PC-9 (cell line): Measurements from ENCODE around the gene DNAJC17. TPM values are rescaled to one million over a fixed set of nuclear protein-coding genes. Genes with fewer than 3 reads are reported as not detected.
A peak's percentile ranks its signal among the peaks of the same experiment; 100 is the strongest.

ENCODE experiments used
- BruUV-seq: library from RNA; stranded (reverse); fragments of 400-500 nt; replicated peaks from 2 replicates; lab custom pipeline; 2021; lab: Mats Ljungman, UMichigan
- CTCF ChIA-PET: fragments of 300-600 bp; sonication (Branson Sonifier 250); formaldehyde crosslinking; loops from one replicate; lab custom pipeline; 2022; ENCODE audit warnings: antibody characterized with exemption; lab: Charles Lee
- POLR2A ChIA-PET: fragments of 300-600 bp; sonication (Branson Sonifier 250); formaldehyde crosslinking; loops from one replicate; lab custom pipeline; 2022; ENCODE audit warnings: antibody characterized with exemption; ENCODE audit not compliant: unreplicated experiment; lab: Charles Lee
- DNase-seq, 2 experiments: peaks; one replicate each; pipeline versions ENCODE4 v3.0.0 to v3.0.0-alpha.2; 2015 to 2022; ENCODE audit warnings: mixed read lengths in 1 of 2
- H2AFZ ChIP-seq: fragments of 200-600 bp; sonication (generic); 2 replicates; pipeline ENCODE4 v1.8.1; 2017; ENCODE audit warnings: antibody characterized with exemption
- H3F3A ChIP-seq: fragments of 200-600 bp; sonication (generic); 2 replicates; pipeline ENCODE4 v1.8.1; 2017; ENCODE audit warnings: antibody characterized with exemption, mild to moderate bottlenecking, low read depth; ENCODE audit not compliant: insufficient read depth
- H3K27ac ChIP-seq: fragments of 200-600 bp; sonication (generic); 2 replicates; pipeline ENCODE4 v1.6.1; 2016; ENCODE audit warnings: mixed run types
- H3K27me3 ChIP-seq: fragments of 200-600 bp; sonication (generic); 2 replicates; pipeline ENCODE4 v1.6.1; 2016; ENCODE audit warnings: low read depth, mixed run types; ENCODE audit not compliant: insufficient read depth
- H3K36me3 ChIP-seq: fragments of 200-600 bp; sonication (generic); 2 replicates; pipeline ENCODE4 v1.6.1; 2016; ENCODE audit warnings: low read depth, mixed run types
- H3K4me1 ChIP-seq: fragments of 200-600 bp; sonication (generic); replicated peaks from 2 replicates; pipeline ENCODE4 v1.6.1; 2016; ENCODE audit warnings: mixed run types; ENCODE audit not compliant: insufficient read depth
- H3K4me2 ChIP-seq: fragments of 200-600 bp; sonication (generic); 2 replicates; pipeline ENCODE4 v1.6.1; 2017; ENCODE audit warnings: mixed run types
- H3K4me3 ChIP-seq: fragments of 200-600 bp; sonication (generic); 2 replicates; pipeline ENCODE4 v1.6.1; 2016; ENCODE audit warnings: mixed run types
- H3K79me2 ChIP-seq: fragments of 200-600 bp; sonication (generic); 2 replicates; pipeline ENCODE4 v1.6.1; 2017; ENCODE audit warnings: low read depth, mixed run types
- H3K9me2 ChIP-seq: fragments of 200-600 bp; sonication (generic); 2 replicates; pipeline ENCODE4 v1.8.1; 2017; ENCODE audit warnings: mild to moderate bottlenecking; ENCODE audit not compliant: insufficient read depth
- H3K9me3 ChIP-seq: fragments of 200-600 bp; sonication (generic); 2 replicates; pipeline ENCODE4 v1.8.1; 2016; ENCODE audit warnings: low read depth; ENCODE audit not compliant: insufficient read depth
- H4K20me1 ChIP-seq: fragments of 200-600 bp; sonication (generic); 2 replicates; pipeline ENCODE4 v1.8.1; 2017; ENCODE audit not compliant: insufficient read depth
- CTCF ChIP-seq: fragments of 200-600 bp; sonication (generic); conservative IDR thresholded peaks from 2 replicates; pipeline ENCODE4 v1.6.1; 2017; ENCODE audit warnings: mixed run types, antibody characterized with exemption, mild to moderate bottlenecking, moderate library complexity
- EZH2 ChIP-seq: fragments of 200-600 bp; sonication (generic); IDR thresholded peaks from 2 replicates; pipeline ENCODE4 v1.8.0; 2017; ENCODE audit warnings: antibody characterized with exemption, low read depth
- intact Hi-C: fragments of 100-400 bp; cut with micrococcal nuclease; formaldehyde crosslinking; loops from one replicate; pipeline ENCODE4 v1.10.0; 2022; ENCODE audit not compliant: unreplicated experiment
- total RNA-seq: library from RNA; stranded (reverse); gene quantifications from 2 replicates; pipeline ENCODE4 v1.2.3, GENCODE V29; 2021

Gene DNAJC17
- total RNA-seq, 1 experiment from 2014 or later, result 27.4 TPM

- no peaks in the 10 kb centered on the region for H3K36me3 ChIP-seq
- H3F3A ChIP-seq, result peaks cover 59% of the 10 kb centered on the region
- H2AFZ ChIP-seq, result no peak overlapping the region
- H3K27me3 ChIP-seq, result no peaks in the 10 kb centered on the region
- no peaks in the 10 kb centered on the region for H3K9me2 ChIP-seq
- peak overlapping the region; percentile 88 for H3K27ac ChIP-seq
- no peak overlapping the region for H3K4me2 ChIP-seq
- no TSS peak for BruUV-seq
- H3K79me2 ChIP-seq, result peaks cover 37% of the 10 kb centered on the region
- intact Hi-C loops, result no loop called here
- no peak for DNase-seq
- no peaks in the 10 kb centered on the region for H3K9me3 ChIP-seq
- ChIA-PET POLR2A (interaction anchor here (0.7 kb wide), 1 partner anchor 15 kb away, joined by 8 read pairs; the partner anchor contains the start of genes DNAJC17 and ZFYVE19), CTCF (no interaction called here)
- H3K4me3 ChIP-seq, result no peak overlapping the region
- no peaks in the 10 kb centered on the region for H4K20me1 ChIP-seq
- peaks cover 88% of the 10 kb centered on the region for H3K4me1 ChIP-seq
- no peak for TF ChIP-seq EZH2
- no peak for TF ChIP-seq CTCF
Measured at GRCh38 chr15:40792394-40792793, 14.9 kb downstream of the DNAJC17 start.

GRCh38 chr15:40790718-40791117, 16.6 kb downstream of the DNAJC17 start:
- Histone ChIP-seq H3K27me3 (no peaks in the 10 kb centered on the region), H3K4me2 (0 out of 2 replicates have a peak overlapping the region, but pooled peaks have one; percentile 17), H3K36me3 (no peaks in the 10 kb centered on the region), H3K9me3 (no peaks in the 10 kb centered on the region), H3K27ac (peak overlapping the region; percentile 88), H4K20me1 (no peaks in the 10 kb centered on the region), H3F3A (peaks cover 63% of the 10 kb centered on the region), H3K4me1 (peaks cover 95% of the 10 kb centered on the region), H3K9me2 (no peaks in the 10 kb centered on the region), H2AFZ (no peak overlapping the region), H3K79me2 (peaks cover 44% of the 10 kb centered on the region), H3K4me3 (no peak overlapping the region)
- CTCF ChIA-PET, result interaction anchor here (0.5 kb wide), 1 partner anchor 117 kb away, joined by 4 read pairs; no protein-coding TSS in a partner anchor
- TF ChIP-seq EZH2 (no peak), CTCF (no peak)
- BruUV-seq, result no TSS peak
- intact Hi-C loops, result no loop called here
- POLR2A ChIA-PET, result interaction anchor here (0.6 kb wide), 1 partner anchor 15 kb away, joined by 3 read pairs; no protein-coding TSS in a partner anchor
- DNase-seq, result peak in 1 of 2 experiments; percentile 41

- CTCF ChIA-PET, result interaction anchor here (0.7 kb wide), 1 partner anchor 56 kb away, joined by 11 read pairs; no protein-coding TSS in a partner anchor
Measured at GRCh38 chr15:40789999-40790398, 17.3 kb downstream of the DNAJC17 start.

More at GRCh38 chr15:40789999-40790398, 17.3 kb downstream of the DNAJC17 start:
- no peak overlapping the region for H3K4me2 ChIP-seq
- peaks cover 46% of the 10 kb centered on the region for H3K79me2 ChIP-seq
- H3K27ac ChIP-seq, result peak overlapping the region; percentile 88
- H3K36me3 ChIP-seq, result no peaks in the 10 kb centered on the region
- no peaks in the 10 kb centered on the region for H3K9me3 ChIP-seq
- intact Hi-C loops, result no loop called here
- no peak for DNase-seq
- no peak overlapping the region for H3K4me3 ChIP-seq
- H2AFZ ChIP-seq, result no peak overlapping the region
- H3K4me1 ChIP-seq, result peaks cover 95% of the 10 kb centered on the region
- no TSS peak for BruUV-seq
- H3K27me3 ChIP-seq, result no peaks in the 10 kb centered on the region
- TF ChIP-seq EZH2, result no peak
- no peak for TF ChIP-seq CTCF
- H4K20me1 ChIP-seq, result no peaks in the 10 kb centered on the region
- POLR2A ChIA-PET, result no interaction called here
- peaks cover 70% of the 10 kb centered on the region for H3F3A ChIP-seq
- no peaks in the 10 kb centered on the region for H3K9me2 ChIP-seq
